ENCODE measurements around the gene GPR158.

The GPR158 gene

GRCh38 chr10:25198151-25198550 is 23.4 kb downstream of the GPR158 start:
- DNase-seq (ENCODE audit: insufficient read length, low spot score), result no peak
- no peak for FAIRE-seq

- FAIRE-seq, result no peak
- DNase-seq (ENCODE audit: insufficient read length, low spot score), result no peak
Measured at GRCh38 chr10:25206693-25207414, 32.1 kb downstream of the GPR158 start.

GRCh38 chr10:25209618-25210017 is 34.8 kb downstream of the GPR158 start:
- DNase-seq (ENCODE audit: insufficient read length, low spot score) (no peak), FAIRE-seq (no peak)

GRCh38 chr10:25210265-25210664 is 35.5 kb downstream of the GPR158 start:
- DNase-seq (ENCODE audit: insufficient read length, low spot score), result no peak
- no peak for FAIRE-seq

- DNase-seq (ENCODE audit: insufficient read length, low spot score) (no peak), FAIRE-seq (no peak)
Measured at GRCh38 chr10:25220156-25220555, 45.4 kb downstream of the GPR158 start.

- DNase-seq (ENCODE audit: insufficient read length, low spot score) (no peak), FAIRE-seq (no peak)
Measured at GRCh38 chr10:25222085-25222660, 47.4 kb downstream of the GPR158 start.

GRCh38 chr10:25226775-25227682 is 52.2 kb downstream of the GPR158 start:
- FAIRE-seq, result no peak
- peak; percentile 20 for DNase-seq (ENCODE audit: insufficient read length, low spot score)

- FAIRE-seq (no peak), DNase-seq (ENCODE audit: insufficient read length, low spot score) (no peak)
Measured at GRCh38 chr10:25231751-25232150, 57.0 kb downstream of the GPR158 start.

- FAIRE-seq, result no peak
- no peak for DNase-seq (ENCODE audit: insufficient read length, low spot score)
Measured at GRCh38 chr10:25232204-25232603, 57.4 kb downstream of the GPR158 start.

GRCh38 chr10:25245165-25245564 is 70.4 kb downstream of the GPR158 start:
- no peak for DNase-seq (ENCODE audit: insufficient read length, low spot score)

GRCh38 chr10:25257646-25258045 is 82.8 kb downstream of the GPR158 start:
- DNase-seq (ENCODE audit: insufficient read length, low spot score), result no peak
- FAIRE-seq, result no peak

More at GRCh38 chr10:25245165-25245564, 70.4 kb downstream of the GPR158 start:
- FAIRE-seq, result no peak

- FAIRE-seq, result no peak
- no peak for DNase-seq (ENCODE audit: insufficient read length, low spot score)
Measured at GRCh38 chr10:25261110-25261509, 86.3 kb downstream of the GPR158 start.

- FAIRE-seq (no peak), DNase-seq (ENCODE audit: insufficient read length, low spot score) (no peak)
Measured at GRCh38 chr10:25261558-25261957, 86.8 kb downstream of the GPR158 start.

GRCh38 chr10:25263931-25264330 is 89.1 kb downstream of the GPR158 start:
- DNase-seq (ENCODE audit: insufficient read length, low spot score) (no peak), FAIRE-seq (no peak)

GRCh38 chr10:25278180-25278579 is 103.4 kb downstream of the GPR158 start:
- FAIRE-seq (no peak), DNase-seq (ENCODE audit: insufficient read length, low spot score) (no peak)

GRCh38 chr10:25280076-25280475 is 105.3 kb downstream of the GPR158 start:
- no peak for FAIRE-seq
- no peak for DNase-seq (ENCODE audit: insufficient read length, low spot score)

GRCh38 chr10:25280573-25280972 is 105.8 kb downstream of the GPR158 start:
- DNase-seq (ENCODE audit: insufficient read length, low spot score) (no peak), FAIRE-seq (no peak)

GRCh38 chr10:25285809-25286208 is 111.0 kb downstream of the GPR158 start:
- DNase-seq (ENCODE audit: insufficient read length, low spot score) (no peak), FAIRE-seq (no peak)

GRCh38 chr10:25288181-25288580 is 113.4 kb downstream of the GPR158 start:
- DNase-seq (ENCODE audit: insufficient read length, low spot score) (no peak), FAIRE-seq (no peak)

GRCh38 chr10:25294032-25294926 is 119.5 kb downstream of the GPR158 start:
- FAIRE-seq (no peak), DNase-seq (ENCODE audit: insufficient read length, low spot score) (peak; percentile 7)

Data from HTR-8/SVneo (cell line).